Gastrocnemius medialis (tissue), 4 donors: ENCODE data around the gene TFB2M.
"Not testable (repeated sequence)": the region's sequence is repeated elsewhere in the genome, so short reads cannot be mapped to it uniquely, and the experiment has no call there.

Experiments used
- CTCF ChIP-seq, 5 experiments: fragments of 450-650 bp in 3 of 5; fragments of 200-600 bp in 2 of 5; sonication (generic) in 2 of 5; IDR thresholded peaks in 4 of 5; conservative IDR thresholded peaks in 1 of 5; 1 replicate in 4 of 5; 2 replicates in 1 of 5; pipeline ENCODE4 v1.5.1; 2016 to 2019; ENCODE audit warnings: antibody characterized with exemption in 5 of 5, mild to moderate bottlenecking in 3 of 5, moderate library complexity in 3 of 5
- POLR2A ChIP-seq, 2 donors: fragments of 450-650 bp; IDR thresholded peaks; one replicate each; pipeline ENCODE4 v1.6.1; 2017; ENCODE audit warnings: antibody characterized with exemption in 2 of 2, mild to moderate bottlenecking in 2 of 2, moderate library complexity in 2 of 2

GRCh38 chr1:246560833-246561232 lies 5.2 kb downstream of the TFB2M start:
- not testable (repeated sequence) for TF ChIP-seq CTCF (IDR thresholded peaks at IDR 0.05 in 4 of 5, conservative IDR thresholded peaks at IDR 0.05 in 1 of 5); POLR2A (IDR thresholded peaks at IDR 0.05)
